NCI-H2227 (cell line): Measurements from ENCODE around the gene SRRM4.

Experiments
- DNase-seq: peaks from one replicate; lab custom pipeline; 2025; ENCODE audit not compliant: unreplicated experiment; lab: John Stamatoyannopoulos, UW

SRRM4 gene

GRCh38 chr12:119114294-119114693 lies 133.0 kb downstream of the SRRM4 start:
- DNase-seq, result no peak

GRCh38 chr12:119115296-119115905 lies 134.1 kb downstream of the SRRM4 start:
- peak; percentile 70 for DNase-seq

GRCh38 chr12:119117936-119118335 lies 136.6 kb downstream of the SRRM4 start:
- no peak for DNase-seq

- no peak for DNase-seq
Observed at GRCh38 chr12:119118625-119119024, 137.3 kb downstream of the SRRM4 start.

GRCh38 chr12:119122047-119122446 lies 140.7 kb downstream of the SRRM4 start:
- no peak for DNase-seq

- DNase-seq, result no peak
Observed at GRCh38 chr12:119122751-119123150, 141.4 kb downstream of the SRRM4 start.

- no peak for DNase-seq
Observed at GRCh38 chr12:119128527-119128926, 147.2 kb downstream of the SRRM4 start.

GRCh38 chr12:119129827-119130434 lies 148.6 kb downstream of the SRRM4 start:
- no peak for DNase-seq

- no peak for DNase-seq
Observed at GRCh38 chr12:119130523-119130922, 149.2 kb downstream of the SRRM4 start.

GRCh38 chr12:119134284-119135072 lies 153.1 kb downstream of the SRRM4 start:
- no peak for DNase-seq

- no peak for DNase-seq
Observed at GRCh38 chr12:119136811-119137410, 155.6 kb downstream of the SRRM4 start.

GRCh38 chr12:119139448-119139847 lies 158.1 kb downstream of the SRRM4 start:
- DNase-seq, result no peak

GRCh38 chr12:119145367-119145766 lies 164.0 kb downstream of the SRRM4 start:
- no peak for DNase-seq

- no peak for DNase-seq
Observed at GRCh38 chr12:119147847-119148448, 166.6 kb downstream of the SRRM4 start.

- no peak for DNase-seq
Observed at GRCh38 chr12:119149270-119149669, 167.9 kb downstream of the SRRM4 start.

GRCh38 chr12:119151445-119152026 lies 170.2 kb downstream of the SRRM4 start:
- no peak for DNase-seq

- DNase-seq, result no peak
Observed at GRCh38 chr12:119153477-119154434, 172.4 kb downstream of the SRRM4 start.

- no peak for DNase-seq
Observed at GRCh38 chr12:119154435-119154818, 173.1 kb downstream of the SRRM4 start.

GRCh38 chr12:119156401-119157044 lies 175.2 kb downstream of the SRRM4 start:
- no peak for DNase-seq
